Keratinocyte (primary cell): ENCODE measurements around the gene SCAMP1.
A peak's percentile ranks its signal among the peaks of the same experiment; 100 is the strongest.

Source experiments
- EZH2 ChIP-seq: IDR thresholded peaks from one replicate; pipeline ENCODE4 v1.6.1; 2012; ENCODE audit warnings: inconsistent platforms, mild to moderate bottlenecking, low read length, moderate library complexity
- TF ChIP-seq, protein P1 (sequence below), 3 experiments: IDR thresholded peaks in 1 of 3; conservative IDR thresholded peaks in 1 of 3; optimal IDR thresholded peaks in 1 of 3; 2 replicates in 2 of 3; 3 replicates in 1 of 3; pipeline versions ENCODE3 to v1.5.1; 2011; ENCODE audit warnings: low read length in 3 of 3, mild to moderate bottlenecking in 3 of 3, moderate library complexity in 2 of 3, control low read depth in 1 of 3, inconsistent platforms in 1 of 3; ENCODE audit not compliant: insufficient read depth in 2 of 3; ENCODE audit errors: extremely low read depth in 1 of 3

DNA sequence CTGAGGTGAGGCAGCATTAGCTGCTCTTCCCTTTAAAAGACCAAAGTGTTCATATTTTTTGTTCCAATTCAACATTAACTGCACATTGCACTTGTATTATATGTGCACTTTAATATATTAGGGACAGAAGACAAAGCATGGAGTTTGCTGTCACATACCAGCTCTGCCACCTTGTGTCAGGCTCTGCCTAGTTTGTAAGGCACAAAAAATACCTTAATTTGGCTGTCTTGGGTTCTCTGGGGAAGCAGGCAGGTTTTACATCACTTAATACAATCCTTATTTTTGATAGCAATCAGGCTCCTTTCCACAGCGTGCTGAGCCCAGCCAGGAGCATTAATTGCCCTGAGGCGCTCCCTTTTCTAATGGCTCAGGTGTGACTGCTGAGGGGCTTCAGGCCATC, 131.8 kb downstream of the SCAMP1 start:
- TF ChIP-seq, protein P1, sequence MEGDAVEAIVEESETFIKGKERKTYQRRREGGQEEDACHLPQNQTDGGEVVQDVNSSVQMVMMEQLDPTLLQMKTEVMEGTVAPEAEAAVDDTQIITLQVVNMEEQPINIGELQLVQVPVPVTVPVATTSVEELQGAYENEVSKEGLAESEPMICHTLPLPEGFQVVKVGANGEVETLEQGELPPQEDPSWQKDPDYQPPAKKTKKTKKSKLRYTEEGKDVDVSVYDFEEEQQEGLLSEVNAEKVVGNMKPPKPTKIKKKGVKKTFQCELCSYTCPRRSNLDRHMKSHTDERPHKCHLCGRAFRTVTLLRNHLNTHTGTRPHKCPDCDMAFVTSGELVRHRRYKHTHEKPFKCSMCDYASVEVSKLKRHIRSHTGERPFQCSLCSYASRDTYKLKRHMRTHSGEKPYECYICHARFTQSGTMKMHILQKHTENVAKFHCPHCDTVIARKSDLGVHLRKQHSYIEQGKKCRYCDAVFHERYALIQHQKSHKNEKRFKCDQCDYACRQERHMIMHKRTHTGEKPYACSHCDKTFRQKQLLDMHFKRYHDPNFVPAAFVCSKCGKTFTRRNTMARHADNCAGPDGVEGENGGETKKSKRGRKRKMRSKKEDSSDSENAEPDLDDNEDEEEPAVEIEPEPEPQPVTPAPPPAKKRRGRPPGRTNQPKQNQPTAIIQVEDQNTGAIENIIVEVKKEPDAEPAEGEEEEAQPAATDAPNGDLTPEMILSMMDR (optimal IDR thresholded peaks at IDR 0.05 in 1 of 3, IDR thresholded peaks at IDR 0.05 in 1 of 3, conservative IDR thresholded peaks at IDR 0.05 in 1 of 3; ENCODE audit: extremely low read depth in 1 of 3, insufficient read depth in 2 of 3, low read length in 3 of 3) = peak in 1 of 3 experiments; percentile 7
- no peak for TF ChIP-seq EZH2
